Measurements from ENCODE around the gene SLC7A7. TPM values are rescaled to one million over a fixed set of nuclear protein-coding genes. Genes with fewer than 3 reads are reported as not detected.

SLC7A7 gene
- total and polyA plus RNA-seq, 2 of the 13 experiments (the other 11 are each of a cell fraction or from before 2014, with no cell fraction given) = 0.13 to 0.63 TPM

GRCh38 chr14:22814373-22814772 lies 862 bp downstream of the SLC7A7 start:
- ChIA-PET POLR2A (no interaction called here), CTCF (ENCODE audit: low intra/inter-chr PET ratio, low total read pairs) (no interaction called here)
- H3K27ac ChIP-seq (ENCODE audit: extremely low read length, insufficient read depth, low read length) = no peak overlapping the region
- 0 out of 2 replicates have a peak, but pooled peaks have one; percentile 15 for TF ChIP-seq HES4 (CRISPR knock-in tag; IDR thresholded peaks at IDR 0.05; ENCODE audit: borderline replicate concordance)
- TF ChIP-seq ZFP36 (IDR thresholded peaks at IDR 0.05; ENCODE audit: borderline replicate concordance, low read depth, low read length, partially characterized antibody) = no peak
- TF ChIP-seq FOXP4 (CRISPR knock-in tag; IDR thresholded peaks at IDR 0.05) = no peak
- TF ChIP-seq KAT2B (IDR thresholded peaks at IDR 0.05; ENCODE audit: borderline replicate concordance, low read depth, low read length) = no peak
- no peak for TF ChIP-seq BHLHE40 (IDR thresholded peaks at IDR 0.05; ENCODE audit: low read length)
- TF ChIP-seq SNAPC4 (CRISPR knock-in tag; IDR thresholded peaks at IDR 0.05) = no peak
- no peak overlapping the region for H3K4me3 ChIP-seq (replicated peaks in 1 of 3; ENCODE audit: insufficient read depth in 1 of 3, low read depth in 2 of 3, low read length in 3 of 3)
- intact Hi-C loops (cut with micrococcal nuclease; ENCODE audit: unreplicated experiment) (no loop called here), in situ Hi-C loops (cut with HindIII; ENCODE audit: extremely low pct_ligation_motif_present, low pct_unique_long_range_greater_than_20kb) (no loop called here)
- no peak overlapping the region for H2AFZ ChIP-seq (ENCODE audit: low read length)
- ATAC-seq (no peak), FAIRE-seq (no peak), DNase-seq (ENCODE audit: low spot score) (no peak)
- H3K79me2 ChIP-seq (ENCODE audit: insufficient read depth, low read length) = no peaks in the 10 kb centered on the region
- no peaks in the 10 kb centered on the region for H4K20me1 ChIP-seq (ENCODE audit: insufficient read depth, low read length)
- WGBS (ENCODE audit: low lambda C conversion rate) = 73% methylated on average over 7 of the region's 7 CpGs
- no TSS peak for BruUV-seq (replicated peaks)
- H3K9me3 ChIP-seq (ENCODE audit: low read length) = no peaks in the 10 kb centered on the region
- H3K4me2 ChIP-seq (ENCODE audit: low read depth, low read length) = no peak overlapping the region
- H3K4me1 ChIP-seq (ENCODE audit: insufficient read depth, low read length) = peaks cover 28% of the 10 kb centered on the region
- no peaks in the 10 kb centered on the region; a peak in 1 of 5 replicates for H3K27me3 ChIP-seq (ENCODE audit: control insufficient read depth in 1 of 2, insufficient read depth in 2 of 2, low read length in 2 of 2)
- no peak overlapping the region for H3K9ac ChIP-seq (ENCODE audit: insufficient read depth, low read depth, low read length)
- no peaks in the 10 kb centered on the region for H3K36me3 ChIP-seq (replicated peaks in 1 of 2; ENCODE audit: control insufficient read depth in 1 of 2, insufficient read depth in 2 of 2, low read length in 2 of 2)

Measured in HepG2 (cell line).